ENCODE measurements around the gene NIPBL. TPM values are rescaled to one million over a fixed set of nuclear protein-coding genes. Genes with fewer than 3 reads are reported as not detected.

The NIPBL gene
- total RNA-seq, 2 donors from 2014 or later: 43.2 to 53.6 TPM

GRCh38 chr5:36879274-36880033, 2.9 kb downstream of the NIPBL start:
- peak overlapping the region; percentile 91 to 98 for H3K27ac ChIP-seq

GRCh38 chr5:36880761-36881160, 4.2 kb downstream of the NIPBL start:
- H3K27me3 ChIP-seq (replicated peaks; ENCODE audit: insufficient read depth): no peaks in the 10 kb centered on the region
- no peaks in the 10 kb centered on the region for H3K4me1 ChIP-seq (replicated peaks)
- intact Hi-C loops (cut with DNase I): no loop called here

More at GRCh38 chr5:36879274-36880033, 2.9 kb downstream of the NIPBL start:
- no peak for TF ChIP-seq POLR2A (IDR thresholded peaks at IDR 0.05)
- TF ChIP-seq, protein P1, sequence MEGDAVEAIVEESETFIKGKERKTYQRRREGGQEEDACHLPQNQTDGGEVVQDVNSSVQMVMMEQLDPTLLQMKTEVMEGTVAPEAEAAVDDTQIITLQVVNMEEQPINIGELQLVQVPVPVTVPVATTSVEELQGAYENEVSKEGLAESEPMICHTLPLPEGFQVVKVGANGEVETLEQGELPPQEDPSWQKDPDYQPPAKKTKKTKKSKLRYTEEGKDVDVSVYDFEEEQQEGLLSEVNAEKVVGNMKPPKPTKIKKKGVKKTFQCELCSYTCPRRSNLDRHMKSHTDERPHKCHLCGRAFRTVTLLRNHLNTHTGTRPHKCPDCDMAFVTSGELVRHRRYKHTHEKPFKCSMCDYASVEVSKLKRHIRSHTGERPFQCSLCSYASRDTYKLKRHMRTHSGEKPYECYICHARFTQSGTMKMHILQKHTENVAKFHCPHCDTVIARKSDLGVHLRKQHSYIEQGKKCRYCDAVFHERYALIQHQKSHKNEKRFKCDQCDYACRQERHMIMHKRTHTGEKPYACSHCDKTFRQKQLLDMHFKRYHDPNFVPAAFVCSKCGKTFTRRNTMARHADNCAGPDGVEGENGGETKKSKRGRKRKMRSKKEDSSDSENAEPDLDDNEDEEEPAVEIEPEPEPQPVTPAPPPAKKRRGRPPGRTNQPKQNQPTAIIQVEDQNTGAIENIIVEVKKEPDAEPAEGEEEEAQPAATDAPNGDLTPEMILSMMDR (IDR thresholded peaks at IDR 0.05): no peak
- TF ChIP-seq POLR2AphosphoS5 (IDR thresholded peaks at IDR 0.05): no peak
- H3K4me1 ChIP-seq (replicated peaks): no peaks in the 10 kb centered on the region
- no peaks in the 10 kb centered on the region for H3K9me3 ChIP-seq
- WGBS: 30% methylated on average over 2 of the region's 2 CpGs
- intact Hi-C loops (cut with DNase I): loop anchor here (5.0 to 10.0 kb wide), 3 partner anchors 65 to 137 kb away; no protein-coding TSS in a partner anchor
- H3K36me3 ChIP-seq: no peaks in the 10 kb centered on the region
- no peaks in the 10 kb centered on the region for H3K27me3 ChIP-seq (replicated peaks; ENCODE audit: insufficient read depth)
- H3K4me3 ChIP-seq: peak overlapping the region; percentile 86 to 95
- no peak for DNase-seq (ENCODE audit: low spot score)

DNA sequence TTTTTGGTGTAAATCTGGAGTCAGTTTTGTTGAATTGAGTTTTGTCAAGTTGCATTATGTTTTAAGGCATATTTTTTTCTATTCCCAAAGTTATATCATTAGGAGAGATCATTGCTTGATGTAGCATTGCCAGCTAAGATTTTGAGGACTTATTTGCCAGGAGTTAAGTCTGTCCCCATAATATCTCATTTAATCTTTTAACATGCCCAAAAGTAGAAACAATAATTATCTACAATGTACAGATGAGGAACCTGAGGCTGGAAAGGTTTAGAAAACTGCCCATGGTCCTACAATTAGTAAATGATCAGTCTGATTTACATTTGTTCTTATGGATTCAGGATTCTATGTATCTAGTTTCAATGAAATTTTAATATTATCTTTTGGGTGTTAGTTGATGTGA, 4.7 kb downstream of the NIPBL start:
- no peaks in the 10 kb centered on the region for H3K4me1 ChIP-seq (replicated peaks)
- no peak for TF ChIP-seq POLR2AphosphoS5 (IDR thresholded peaks at IDR 0.05)

More at GRCh38 chr5:36880761-36881160, 4.2 kb downstream of the NIPBL start:
- DNase-seq (ENCODE audit: low spot score): no peak
- TF ChIP-seq POLR2AphosphoS5 (IDR thresholded peaks at IDR 0.05) (no peak), POLR2A (IDR thresholded peaks at IDR 0.05) (no peak)
- TF ChIP-seq, protein P1 (IDR thresholded peaks at IDR 0.05): no peak
- no peaks in the 10 kb centered on the region for H3K9me3 ChIP-seq
- H3K27ac ChIP-seq: no peak overlapping the region
- no peaks in the 10 kb centered on the region for H3K36me3 ChIP-seq
- no peak overlapping the region for H3K4me3 ChIP-seq
- 49% methylated on average over 3 of the region's 3 CpGs for WGBS

GRCh38 chr5:36881807-36882206, 5.2 kb downstream of the NIPBL start:
- WGBS: 89% methylated on average over 1 of the region's 1 CpG
- intact Hi-C loops (cut with DNase I): no loop called here
- TF ChIP-seq, protein P1 (IDR thresholded peaks at IDR 0.05): no peak
- TF ChIP-seq POLR2A (IDR thresholded peaks at IDR 0.05) (no peak), POLR2AphosphoS5 (IDR thresholded peaks at IDR 0.05) (no peak)

More for the DNA sequence above, 4.7 kb downstream of the NIPBL start:
- Histone ChIP-seq H3K4me3 (no peak overlapping the region), H3K27me3 (replicated peaks; ENCODE audit: insufficient read depth) (no peaks in the 10 kb centered on the region), H3K27ac (no peak overlapping the region), H3K36me3 (no peaks in the 10 kb centered on the region), H3K9me3 (no peaks in the 10 kb centered on the region)
- intact Hi-C loops (cut with DNase I): no loop called here
- DNase-seq (ENCODE audit: low spot score): no peak

GRCh38 chr5:36882250-36882649, 5.7 kb downstream of the NIPBL start:
- H3K27ac ChIP-seq: no peak overlapping the region
- TF ChIP-seq, protein P1 (IDR thresholded peaks at IDR 0.05): no peak
- TF ChIP-seq POLR2AphosphoS5 (IDR thresholded peaks at IDR 0.05): no peak
- TF ChIP-seq POLR2A (IDR thresholded peaks at IDR 0.05): no peak
- 81% methylated on average over 3 of the region's 3 CpGs for WGBS
- DNase-seq (ENCODE audit: low spot score): no peak
- H3K9me3 ChIP-seq: no peaks in the 10 kb centered on the region
- no peaks in the 10 kb centered on the region for H3K4me1 ChIP-seq (replicated peaks)
- no peaks in the 10 kb centered on the region for H3K27me3 ChIP-seq (replicated peaks; ENCODE audit: insufficient read depth)
- intact Hi-C loops (cut with DNase I): no loop called here
- no peaks in the 10 kb centered on the region for H3K36me3 ChIP-seq
- no peak overlapping the region for H3K4me3 ChIP-seq

More at GRCh38 chr5:36881807-36882206, 5.2 kb downstream of the NIPBL start:
- Histone ChIP-seq H3K36me3 (no peaks in the 10 kb centered on the region), H3K9me3 (no peaks in the 10 kb centered on the region), H3K4me1 (replicated peaks) (no peaks in the 10 kb centered on the region), H3K27me3 (replicated peaks; ENCODE audit: insufficient read depth) (no peaks in the 10 kb centered on the region), H3K27ac (no peak overlapping the region), H3K4me3 (no peak overlapping the region)
- DNase-seq (ENCODE audit: low spot score): no peak
